ENCODE measurements around the gene FST.

Gene FST

GRCh38 chr5:53454719-53455000 is 25.8 kb upstream of the FST start (continued):
- no peak for TF ChIP-seq ZBTB48 (tag by site-specific recombination; IDR thresholded peaks at IDR 0.05)
- TF ChIP-seq ZNF266 (tag by site-specific recombination; IDR thresholded peaks at IDR 0.05; ENCODE audit: low read depth), result no peak
- TF ChIP-seq ZNF223 (tag by site-specific recombination; IDR thresholded peaks at IDR 0.05), result no peak
- no peak for TF ChIP-seq HOXC10 (CRISPR knock-in tag; IDR thresholded peaks at IDR 0.05)

- CTCF ChIA-PET, result no interaction called here
- H3K4me1 ChIP-seq (ENCODE audit: control insufficient read depth, insufficient read depth, low read length), result no peaks in the 10 kb centered on the region
Observed at GRCh38 chr5:53456366-53456765, 24.1 kb upstream of the FST start.

GRCh38 chr5:53463909-53464621 is 16.4 kb upstream of the FST start:
- no peaks in the 10 kb centered on the region for H3K36me3 ChIP-seq (ENCODE audit: control insufficient read depth in 2 of 2, insufficient read depth in 1 of 2, low read length in 2 of 2)
- no peaks in the 10 kb centered on the region for H3K9me3 ChIP-seq (ENCODE audit: control insufficient read depth, insufficient read depth, low read depth, low read length)
- POLR2A ChIA-PET, result no interaction called here
- H3K4me3 ChIP-seq (ENCODE audit: low read depth, low read length), result no peak overlapping the region
- CTCF ChIA-PET, result interaction anchor here (0.6 kb wide), 1 partner anchor 128 kb away, joined by 3 read pairs; no protein-coding TSS in a partner anchor
- no peaks in the 10 kb centered on the region for H3K4me1 ChIP-seq (ENCODE audit: control insufficient read depth, insufficient read depth, low read length)
- H3K27ac ChIP-seq (ENCODE audit: extremely low read depth, low read depth, low read length), result no peak overlapping the region
- no peak for TF ChIP-seq ZNF621 (tag by site-specific recombination; IDR thresholded peaks at IDR 0.05)

More at GRCh38 chr5:53456366-53456765, 24.1 kb upstream of the FST start:
- Histone ChIP-seq H3K9me3 (ENCODE audit: control insufficient read depth, insufficient read depth, low read depth, low read length) (no peaks in the 10 kb centered on the region), H3K27ac (ENCODE audit: extremely low read depth, low read depth, low read length) (no peak overlapping the region), H3K36me3 (ENCODE audit: control insufficient read depth in 2 of 2, insufficient read depth in 1 of 2, low read length in 2 of 2) (no peaks in the 10 kb centered on the region), H3K4me3 (ENCODE audit: low read depth, low read length) (no peak overlapping the region)
- TF ChIP-seq ZXDB (tag by site-specific recombination; IDR thresholded peaks at IDR 0.05) (no peak), ZNF621 (tag by site-specific recombination; IDR thresholded peaks at IDR 0.05) (no peak), ZNF174 (tag by site-specific recombination; IDR thresholded peaks at IDR 0.05) (no peak), ELK4 (IDR thresholded peaks at IDR 0.05; ENCODE audit: borderline replicate concordance, low read depth, low read length) (no peak)
- POLR2A ChIA-PET, result no interaction called here

- CTCF ChIA-PET, result interaction anchor here (0.6 to 0.9 kb wide), 2 partner anchors 13 to 45 kb away, joined by 3 to 5 read pairs; no protein-coding TSS in a partner anchor
- no peak for TF ChIP-seq CTCF (tag by site-specific recombination; IDR thresholded peaks at IDR 0.05)
- no peak for TF ChIP-seq ZNF362 (tag by site-specific recombination; IDR thresholded peaks at IDR 0.05)
- no peak for TF ChIP-seq ZBTB49 (tag by site-specific recombination; IDR thresholded peaks at IDR 0.05; ENCODE audit: low read depth)
- TF ChIP-seq ZIC2 (tag by site-specific recombination; IDR thresholded peaks at IDR 0.05), result no peak
- TF ChIP-seq ZNF596 (tag by site-specific recombination; IDR thresholded peaks at IDR 0.05), result no peak
- TF ChIP-seq ZSCAN5A (tag by site-specific recombination; IDR thresholded peaks at IDR 0.05), result no peak
- no peak for TF ChIP-seq ZNF623 (tag by site-specific recombination; IDR thresholded peaks at IDR 0.05)
- TF ChIP-seq SCRT1 (tag by site-specific recombination; IDR thresholded peaks at IDR 0.05; ENCODE audit: borderline replicate concordance), result no peak
- no peak for TF ChIP-seq ZBTB20 (tag by site-specific recombination; IDR thresholded peaks at IDR 0.05)
- TF ChIP-seq ZNF140 (tag by site-specific recombination; IDR thresholded peaks at IDR 0.05), result no peak
- TF ChIP-seq WT1 (tag by site-specific recombination; IDR thresholded peaks at IDR 0.05), result no peak
- TF ChIP-seq ZNF514 (tag by site-specific recombination; IDR thresholded peaks at IDR 0.05), result no peak
- TF ChIP-seq ZNF707 (tag by site-specific recombination; IDR thresholded peaks at IDR 0.05), result no peak
- no peak for TF ChIP-seq ZBTB1 (tag by site-specific recombination; IDR thresholded peaks at IDR 0.05)
- TF ChIP-seq TRIM28 (IDR thresholded peaks at IDR 0.05; ENCODE audit: borderline replicate concordance, low read length), result no peak
- no peak for TF ChIP-seq ZNF776 (tag by site-specific recombination; IDR thresholded peaks at IDR 0.05; ENCODE audit: borderline replicate concordance)
Observed at GRCh38 chr5:53464722-53465121, 15.7 kb upstream of the FST start.

More at GRCh38 chr5:53464722-53465121, 15.7 kb upstream of the FST start:
- H3K27ac ChIP-seq (ENCODE audit: extremely low read depth, low read depth, low read length), result no peak overlapping the region
- no peak overlapping the region for H3K4me3 ChIP-seq (ENCODE audit: low read depth, low read length)
- H3K36me3 ChIP-seq (ENCODE audit: control insufficient read depth in 2 of 2, insufficient read depth in 1 of 2, low read length in 2 of 2), result no peaks in the 10 kb centered on the region
- no peaks in the 10 kb centered on the region for H3K9me3 ChIP-seq (ENCODE audit: control insufficient read depth, insufficient read depth, low read depth, low read length)
- POLR2A ChIA-PET, result no interaction called here
- no peaks in the 10 kb centered on the region for H3K4me1 ChIP-seq (ENCODE audit: control insufficient read depth, insufficient read depth, low read length)
